Stimulated activated CD4-positive, alpha-beta T cell treated with anti-CD3 and anti-CD28 coated beads, TNF-alpha, amount 100 ng/mL, for 48 hours (primary cell): ENCODE measurements around the gene CLSTN1.

Experiments
- DNase-seq, 3 donors: peaks; one replicate each; pipeline ENCODE4 v3.0.0-alpha.2; 2020; ENCODE audit warnings: low read depth in 3 of 3

The CLSTN1 gene

GRCh38 chr1:9850442-9851162 is 26.8 kb upstream of the CLSTN1 start:
- DNase-seq = no peak

- no peak for DNase-seq
Observed at GRCh38 chr1:9849691-9850441, 26.1 kb upstream of the CLSTN1 start.

- no peak for DNase-seq
Observed at GRCh38 chr1:9848022-9848421, 24.3 kb upstream of the CLSTN1 start.

GRCh38 chr1:9847269-9847668 is 23.5 kb upstream of the CLSTN1 start:
- DNase-seq = no peak

DNA sequence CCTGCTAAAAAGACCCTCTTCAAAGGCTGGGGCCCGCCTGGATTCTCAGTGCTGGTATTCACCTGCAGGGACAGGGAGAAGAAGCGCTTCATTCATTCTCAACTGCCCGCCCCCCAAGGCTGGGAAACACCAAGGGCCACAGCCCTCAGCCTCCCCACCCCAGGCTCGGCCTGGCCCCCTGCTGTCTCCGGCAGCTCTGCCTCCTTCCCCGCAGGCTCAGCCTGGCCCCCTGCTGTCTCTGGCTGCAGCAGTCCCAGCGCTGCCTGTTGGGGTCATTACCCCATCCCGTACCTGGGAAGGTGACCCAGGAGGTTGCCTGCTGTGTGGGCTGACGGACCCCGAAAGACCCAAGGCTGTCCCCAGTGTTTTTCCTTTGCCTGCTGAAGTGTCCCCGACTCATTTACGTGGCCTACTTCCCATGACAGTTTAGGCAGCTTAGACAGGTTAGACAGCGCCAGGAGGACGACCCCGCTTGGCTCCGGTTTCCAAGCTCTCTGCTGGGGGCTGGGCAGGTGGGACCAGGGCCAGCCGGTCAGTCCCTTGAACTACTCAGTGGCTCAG is 22.9 kb upstream of the CLSTN1 start:
- no peak for DNase-seq

DNA sequence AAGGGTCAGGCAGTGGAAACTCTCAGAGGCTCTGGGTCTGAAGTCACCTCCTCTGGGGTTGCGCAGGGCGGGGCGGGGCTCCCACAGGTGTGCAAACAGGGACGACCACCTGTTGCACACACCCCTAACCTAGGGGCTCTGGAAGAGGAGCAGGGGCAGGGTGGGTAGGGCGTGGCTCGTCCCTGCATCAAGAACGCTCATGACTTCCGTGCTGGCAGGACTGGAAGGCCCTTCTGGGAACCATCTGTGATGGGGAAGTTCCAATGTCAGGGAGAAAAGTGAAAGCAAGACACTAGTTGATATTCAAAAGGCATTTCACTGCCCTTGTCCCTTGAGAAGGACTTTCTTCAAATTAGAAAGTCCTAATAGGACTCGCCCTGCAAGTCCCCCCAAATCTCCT is 22.1 kb upstream of the CLSTN1 start:
- no peak for DNase-seq

GRCh38 chr1:9844756-9845155 is 21.0 kb upstream of the CLSTN1 start:
- no peak for DNase-seq

- DNase-seq = no peak
Observed at GRCh38 chr1:9844106-9844505, 20.3 kb upstream of the CLSTN1 start.

DNA sequence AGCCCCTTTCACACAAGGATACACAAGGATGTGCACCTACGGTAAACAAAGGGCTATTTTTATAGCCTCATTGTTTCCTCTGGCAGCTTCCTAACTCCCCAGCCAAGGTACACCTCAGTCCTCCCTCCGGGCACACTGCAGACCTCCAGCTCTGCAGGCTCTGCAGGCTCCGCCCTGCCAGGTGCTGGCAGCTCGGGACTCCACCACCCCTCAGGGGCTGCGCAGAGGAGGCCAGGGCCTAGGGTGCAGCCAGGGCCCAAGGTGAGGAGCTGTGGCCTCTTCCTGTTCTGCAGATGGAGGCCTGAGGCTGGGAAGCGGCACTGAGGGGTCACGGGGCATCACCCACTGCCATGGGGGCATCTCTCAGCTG is 19.8 kb upstream of the CLSTN1 start:
- no peak for DNase-seq

DNA sequence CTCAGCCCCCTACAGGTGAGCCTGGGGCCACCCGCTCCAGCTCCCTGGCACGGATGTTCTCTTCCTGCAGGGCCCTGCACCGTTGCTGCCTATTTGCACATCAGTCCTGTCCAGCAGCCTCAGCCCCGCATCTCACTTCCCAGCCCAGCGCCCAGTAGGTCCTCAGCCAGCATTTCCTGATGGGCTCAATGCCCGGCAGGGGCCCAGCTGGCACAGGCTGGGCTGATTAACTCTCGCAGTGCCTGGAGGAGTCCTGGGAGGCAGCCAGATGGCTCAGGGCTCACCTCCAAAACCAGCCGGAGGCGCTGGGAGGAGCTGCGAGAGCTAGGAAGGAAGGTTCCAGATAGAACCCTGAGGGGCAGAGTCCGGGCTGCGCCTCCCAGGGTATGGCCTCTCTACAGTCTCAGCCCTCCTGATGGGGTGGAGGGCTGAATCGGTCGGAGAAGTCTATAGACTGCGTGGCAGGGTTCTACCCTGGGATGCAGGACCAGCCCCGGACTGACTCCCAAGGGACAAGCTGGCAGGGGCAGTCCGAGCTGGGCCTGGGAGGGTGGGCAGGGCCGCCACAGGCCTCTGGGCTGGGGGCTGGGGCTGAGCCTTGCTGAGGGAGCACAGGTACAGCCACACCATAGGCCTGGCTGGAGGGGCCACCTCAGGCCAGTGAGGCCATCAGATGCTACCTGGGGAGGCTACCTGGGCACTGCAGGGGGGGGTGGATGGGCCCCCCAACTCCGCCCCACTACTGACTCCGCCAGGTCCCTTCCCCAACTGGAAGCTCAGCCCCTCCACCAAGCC is 19.2 kb upstream of the CLSTN1 start:
- no peak for DNase-seq

DNA sequence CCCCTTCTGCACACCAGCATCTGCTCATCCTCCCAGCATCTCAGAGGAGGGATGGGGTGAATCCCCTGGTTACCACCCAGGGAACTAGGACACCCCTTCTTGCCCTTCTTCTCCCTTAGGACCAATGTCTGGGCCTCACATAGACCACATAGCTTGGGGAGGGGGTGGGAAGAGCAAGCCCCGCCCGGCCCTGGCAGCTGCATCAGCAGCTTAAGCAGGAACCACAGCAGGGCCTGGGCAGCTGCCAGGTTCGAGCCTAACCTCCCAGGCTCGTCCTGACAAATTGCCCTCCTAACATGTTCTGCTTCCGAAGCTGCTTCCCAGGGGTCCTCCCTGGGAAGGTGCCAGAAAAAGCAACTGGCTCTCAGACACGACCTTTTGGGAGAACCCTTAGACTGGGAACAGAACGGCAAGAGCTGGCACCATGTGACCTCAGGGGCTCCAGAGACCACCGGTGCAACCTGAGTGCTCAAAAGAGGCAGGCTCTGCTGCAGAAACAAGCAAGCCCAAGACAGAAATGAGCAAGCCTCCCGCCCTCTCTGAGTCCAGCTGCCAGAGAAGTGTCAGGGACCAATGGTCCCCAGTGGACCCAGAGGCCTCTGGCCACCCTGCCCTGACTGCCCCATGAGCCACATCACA is 18.4 kb upstream of the CLSTN1 start:
- no peak for DNase-seq

- DNase-seq = no peak
Observed at GRCh38 chr1:9841460-9841859, 17.7 kb upstream of the CLSTN1 start.

GRCh38 chr1:9840176-9840575 is 16.4 kb upstream of the CLSTN1 start:
- no peak for DNase-seq

DNA sequence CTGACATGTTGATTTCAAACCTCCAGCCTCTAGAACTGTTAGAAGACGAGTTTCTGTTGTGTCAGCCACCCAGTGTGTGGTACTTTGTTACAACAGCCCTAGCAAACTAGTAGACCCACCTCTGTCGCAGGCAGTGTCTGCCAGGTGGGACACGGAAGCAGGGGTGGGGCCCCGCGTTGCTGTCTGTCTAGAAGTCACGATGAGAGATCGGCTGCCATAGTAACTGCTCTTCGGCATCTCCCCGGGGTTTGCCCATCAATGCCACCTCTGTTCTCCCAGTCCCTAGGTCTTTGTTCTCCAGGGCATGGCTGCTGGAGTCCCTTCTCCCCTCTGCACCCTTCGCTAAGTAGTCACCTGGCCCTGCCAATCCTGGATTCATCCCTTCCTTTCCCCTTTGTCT is 15.2 kb upstream of the CLSTN1 start:
- no peak for DNase-seq

DNA sequence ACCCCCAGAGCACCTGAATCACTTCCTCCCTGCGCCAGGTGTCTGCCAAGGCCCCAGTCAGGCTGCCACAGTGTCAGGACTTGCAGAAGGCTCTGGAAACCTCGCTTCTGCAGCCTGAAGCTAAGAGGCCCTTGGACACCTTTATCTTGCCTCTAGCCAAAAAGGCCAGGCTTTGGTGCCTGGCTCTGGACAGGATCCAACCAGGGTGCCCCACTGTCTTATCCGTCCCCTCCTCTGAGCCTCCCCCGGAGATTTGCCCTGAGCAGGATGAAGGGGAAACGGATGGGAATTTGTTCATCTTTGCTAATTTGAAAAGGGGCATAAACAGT is 12.8 kb upstream of the CLSTN1 start:
- DNase-seq = no peak

DNA sequence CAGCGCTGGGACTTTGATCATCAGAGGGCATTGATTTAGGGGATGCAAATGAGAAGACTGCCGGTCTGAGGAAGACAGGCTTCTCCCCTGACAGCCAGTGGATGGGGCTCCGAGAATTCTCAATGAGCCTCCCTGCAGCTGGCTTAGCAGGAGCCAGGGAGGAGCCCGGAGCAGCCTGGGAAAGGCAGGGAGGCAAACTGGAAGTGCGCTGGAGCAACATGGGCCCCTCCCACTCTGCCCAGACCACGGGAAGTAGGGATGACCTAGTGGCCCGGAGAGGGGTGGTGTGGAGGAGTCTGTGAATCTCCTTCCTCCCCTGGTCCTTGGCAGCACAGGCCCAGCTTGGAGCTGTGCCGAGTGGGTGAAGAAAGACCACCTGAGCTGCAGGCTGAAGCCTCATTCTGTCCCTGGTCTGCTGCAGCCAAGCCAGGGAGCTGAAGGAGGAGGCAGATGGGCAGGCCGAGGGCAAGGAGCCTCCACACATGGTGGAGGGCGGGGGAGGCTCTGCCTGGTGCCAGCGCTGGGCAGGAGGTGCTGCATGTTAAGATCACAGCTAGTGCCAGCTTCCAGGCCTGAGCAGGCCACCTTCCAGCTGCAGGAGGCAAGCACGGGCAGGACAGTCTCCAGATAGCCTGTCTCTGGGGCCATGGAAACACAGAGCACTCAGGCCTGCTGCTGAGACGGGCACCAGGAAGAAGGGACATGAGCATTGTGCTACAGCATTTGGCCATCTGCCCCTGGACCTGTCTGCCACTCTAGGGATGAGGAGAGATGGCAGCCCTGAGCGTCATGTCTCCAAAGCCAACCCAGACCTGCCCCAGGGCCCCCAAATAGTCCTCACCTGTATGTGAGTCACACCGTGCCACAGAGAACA is 12.2 kb upstream of the CLSTN1 start:
- no peak for DNase-seq

DNA sequence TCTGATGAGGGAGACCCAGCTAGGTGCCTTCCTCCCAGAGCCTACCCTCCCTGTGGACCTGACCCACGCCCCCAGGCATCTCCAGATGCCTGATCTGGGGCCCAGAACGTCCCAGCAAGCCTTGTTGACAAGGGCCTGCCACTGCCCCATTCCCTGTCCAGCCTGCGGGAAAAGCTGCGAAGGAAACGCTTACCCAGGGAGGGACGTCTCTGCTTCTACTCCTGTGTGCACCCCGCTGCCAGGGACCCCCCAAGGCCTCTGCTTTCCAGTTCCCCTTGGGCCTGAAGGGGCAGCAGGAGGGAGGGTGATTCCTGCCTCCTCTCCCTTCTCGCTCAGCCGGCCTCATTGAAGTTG is 11.6 kb upstream of the CLSTN1 start:
- DNase-seq = no peak

DNA sequence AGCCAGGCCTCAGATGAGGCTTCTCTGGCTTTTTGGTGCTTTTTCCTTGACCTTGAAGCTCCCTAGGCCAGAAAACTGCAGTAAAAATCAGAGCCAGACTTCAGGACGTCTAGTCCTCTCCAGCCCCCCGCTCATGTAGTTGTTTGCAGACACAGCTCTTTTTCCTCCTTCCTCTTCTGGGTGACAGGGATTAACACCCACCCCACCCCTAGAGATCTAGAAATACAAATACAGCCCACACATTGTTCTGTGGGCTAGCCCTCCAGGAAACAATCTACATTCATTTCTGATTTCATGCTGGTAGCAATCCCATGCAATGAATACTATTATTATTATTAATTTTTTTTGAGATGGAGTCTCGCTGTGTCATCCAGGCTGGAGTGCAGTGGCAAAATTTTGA is 9.9 kb upstream of the CLSTN1 start:
- DNase-seq = no peak

DNA sequence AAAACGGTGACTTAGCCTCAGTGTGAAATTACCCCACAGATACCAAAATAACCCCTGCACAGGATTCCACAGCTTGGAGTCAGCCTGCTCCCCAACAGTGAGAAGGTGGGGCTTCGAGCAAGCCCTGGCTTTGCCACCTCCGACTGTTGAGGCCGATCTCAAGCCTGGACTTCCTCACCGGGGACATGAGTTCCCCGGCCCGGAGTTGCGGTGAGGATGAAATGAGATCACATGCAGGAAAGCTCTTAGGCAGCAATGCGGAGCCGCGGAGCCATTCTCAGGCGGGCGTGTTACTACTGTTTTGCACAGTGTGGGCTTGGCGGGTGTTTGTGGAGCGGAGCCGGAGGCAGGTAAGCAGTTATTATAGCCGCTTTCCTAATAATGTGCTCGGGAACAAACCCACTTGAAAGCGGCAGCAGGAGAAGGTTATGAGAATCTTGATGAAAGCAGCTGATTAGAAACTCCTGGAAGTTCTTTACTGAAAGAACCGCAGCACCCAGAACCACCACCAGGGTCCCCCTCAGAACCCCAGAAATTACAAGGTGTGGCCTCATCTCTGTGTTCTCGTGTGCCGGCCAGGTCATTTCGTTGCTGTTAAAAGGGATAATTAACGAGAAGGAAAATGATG is 3.9 kb upstream of the CLSTN1 start:
- no peak for DNase-seq

DNA sequence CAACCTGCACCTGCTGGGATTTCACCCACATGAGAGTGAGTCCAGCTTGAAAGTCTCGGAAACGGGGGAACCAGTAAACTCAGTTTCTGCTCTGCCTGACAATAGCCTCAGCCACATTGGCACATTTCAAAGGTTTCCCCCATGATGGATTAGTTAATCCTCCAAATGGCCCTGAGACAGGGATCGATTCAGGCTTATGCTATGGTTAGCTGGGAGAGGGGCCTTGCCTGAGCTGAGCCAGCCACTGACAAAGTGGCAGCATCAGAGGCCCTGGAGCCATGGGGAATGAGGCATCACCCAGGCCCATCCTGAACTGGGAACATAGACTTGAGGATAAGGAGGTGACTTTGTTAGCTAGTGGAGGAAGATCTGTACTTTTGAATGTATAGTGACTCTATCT is 2.9 kb upstream of the CLSTN1 start:
- no peak for DNase-seq

DNA sequence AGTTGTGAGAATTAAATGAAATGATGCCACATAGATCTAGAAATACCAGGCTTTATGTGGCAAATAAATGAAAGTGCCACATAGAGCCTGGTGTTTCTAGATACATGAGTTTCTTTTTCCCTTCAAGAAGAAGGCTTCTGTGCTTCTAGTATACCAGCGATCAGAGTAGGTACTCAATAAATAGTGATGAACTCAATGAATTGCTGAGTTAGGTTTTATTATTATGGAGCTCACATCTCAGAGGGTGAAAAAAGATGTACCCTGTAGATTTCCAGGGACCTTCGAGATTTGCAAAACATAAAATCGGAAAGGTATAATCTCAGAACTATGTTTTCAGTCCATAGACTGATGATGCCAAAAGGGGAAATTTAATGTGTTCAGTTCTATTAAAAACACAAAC is 2.3 kb upstream of the CLSTN1 start:
- no peak for DNase-seq
